HL-60 (cell line): ENCODE measurements around the gene KRTAP5-6.
A peak's percentile ranks its signal among the peaks of the same experiment; 100 is the strongest.

Experiments
- CTCF ChIP-seq: IDR thresholded peaks from one replicate; pipeline ENCODE4 v1.5.1; 2011; ENCODE audit warnings: low read length, control low read depth, inconsistent platforms; ENCODE audit not compliant: insufficient read depth
- POLR2AphosphoS5 ChIP-seq: IDR thresholded peaks from 2 replicates; pipeline ENCODE4 v1.6.1; 2012; ENCODE audit warnings: low read depth

GRCh38 chr11:1706634-1707400, 9.8 kb downstream of the KRTAP5-6 start:
- TF ChIP-seq POLR2AphosphoS5: no peak
- TF ChIP-seq CTCF: peak; percentile 69
